ENCODE results near the gene EPHA6.
"Not testable (repeated sequence)": the region's sequence is repeated elsewhere in the genome, so short reads cannot be mapped to it uniquely, and the experiment has no call there.

The EPHA6 gene

GRCh38 chr3:97269202-97269601, 454.8 kb downstream of the EPHA6 start:
- DNase-seq (ENCODE audit: low read depth, low spot score), result peak; percentile 61

DNA sequence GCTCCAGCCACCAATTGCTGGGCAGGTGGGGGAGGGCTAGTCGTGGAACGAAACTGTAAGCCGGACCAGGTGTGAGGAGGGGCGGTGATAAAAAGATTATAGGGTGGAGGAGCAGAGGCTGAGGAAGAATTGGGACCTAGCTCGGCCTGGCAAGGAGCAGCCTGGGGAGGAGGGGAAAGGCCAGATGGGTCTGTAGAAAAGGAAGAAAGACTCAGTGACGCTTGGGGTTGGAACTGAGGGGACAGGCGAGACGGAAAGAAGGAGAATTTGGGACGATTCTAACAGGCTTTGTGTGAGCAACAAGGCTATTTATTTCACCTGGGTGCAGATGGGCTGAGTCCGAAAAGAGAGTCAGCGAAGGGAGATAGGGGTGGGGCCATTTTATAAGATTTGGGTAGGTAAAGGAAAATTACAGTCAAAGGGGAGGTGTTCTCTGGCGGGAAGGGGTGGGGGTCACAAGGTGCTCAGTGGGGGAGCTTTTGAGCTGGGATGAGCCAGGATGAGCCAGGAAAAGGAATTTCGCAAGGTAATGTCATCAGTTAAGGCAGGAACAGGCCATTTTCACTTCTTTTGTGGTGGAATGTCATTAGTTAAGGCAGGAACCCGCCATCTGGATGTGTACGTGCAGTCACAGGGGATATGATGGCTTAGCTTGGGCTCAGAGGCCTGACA, 462.6 kb downstream of the EPHA6 start:
- DNase-seq (ENCODE audit: low read depth, low spot score), result not testable (repeated sequence)

GRCh38 chr3:97277708-97278107, 463.3 kb downstream of the EPHA6 start:
- no peak for DNase-seq (ENCODE audit: low read depth, low spot score)

GRCh38 chr3:97278506-97278905, 464.1 kb downstream of the EPHA6 start:
- no peak for DNase-seq (ENCODE audit: low read depth, low spot score)

GRCh38 chr3:97291901-97292300, 477.5 kb downstream of the EPHA6 start:
- no peak for DNase-seq (ENCODE audit: low read depth, low spot score)

DNA sequence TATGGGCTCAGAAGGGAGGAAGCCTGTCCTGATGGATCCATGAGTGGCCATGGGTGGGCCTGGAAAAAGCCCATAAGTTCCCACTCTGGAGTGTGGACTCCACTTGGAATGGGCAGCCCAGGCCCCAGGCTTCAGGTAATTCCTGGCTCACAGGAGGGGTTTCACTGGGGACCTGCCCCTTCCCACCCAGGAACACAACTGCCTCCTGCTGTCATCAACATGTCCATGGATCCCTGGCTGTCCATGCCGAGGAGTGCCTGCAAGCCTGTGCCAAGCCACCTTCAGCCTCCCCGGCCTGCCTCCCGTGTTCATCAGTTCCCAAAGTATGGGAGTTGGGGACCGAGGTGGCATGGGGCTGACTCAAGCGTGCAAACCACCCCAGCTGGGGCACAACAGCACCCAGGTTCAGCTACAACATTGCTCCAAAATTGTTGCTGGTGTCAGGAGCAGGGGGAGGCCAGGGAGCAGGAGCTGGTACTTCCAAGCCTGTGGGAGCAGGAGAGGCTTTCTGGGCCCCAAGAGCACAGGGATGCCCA, 479.3 kb downstream of the EPHA6 start:
- DNase-seq (ENCODE audit: low read depth, low spot score), result no peak

DNA sequence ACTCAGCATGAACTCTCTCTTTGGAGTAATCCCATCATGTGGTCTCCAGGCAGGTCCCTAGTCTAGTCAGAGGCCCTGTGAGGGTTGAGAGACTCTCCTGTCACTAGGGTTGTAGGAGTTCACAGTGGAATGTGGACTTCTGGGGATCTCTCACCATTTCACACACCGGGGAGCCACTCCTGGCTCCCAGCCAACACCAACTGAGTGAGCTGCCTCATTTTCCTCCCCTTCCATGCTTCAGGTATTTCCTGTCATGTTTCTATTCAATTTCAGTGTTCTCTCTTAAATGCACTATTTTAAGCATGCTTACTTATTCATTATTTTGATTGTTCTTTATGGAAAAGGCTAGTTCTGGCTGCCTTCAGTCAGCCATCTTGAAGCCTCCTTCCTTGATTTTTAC, 482.6 kb downstream of the EPHA6 start:
- DNase-seq (ENCODE audit: low read depth, low spot score), result no peak

DNA sequence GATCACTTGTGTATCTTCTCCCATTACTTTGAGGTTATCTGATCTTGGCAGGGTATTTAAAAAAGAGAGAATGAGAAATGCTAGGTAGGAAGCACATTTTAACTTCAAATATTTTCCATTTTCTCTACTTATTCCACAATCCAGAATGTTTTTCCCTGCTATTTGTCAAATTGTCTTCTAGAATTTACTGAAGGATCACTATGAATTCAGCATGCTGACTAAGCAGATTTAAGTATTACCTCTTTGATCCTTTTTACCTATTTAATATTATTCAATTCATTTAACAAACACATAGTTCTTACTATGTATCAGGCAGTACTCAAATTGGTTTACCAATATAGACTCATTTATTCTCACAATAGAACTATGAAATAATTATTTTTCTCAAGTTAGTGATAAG, 486.7 kb downstream of the EPHA6 start:
- no peak for DNase-seq (ENCODE audit: low read depth, low spot score)

- no peak for DNase-seq (ENCODE audit: low read depth, low spot score)
These were observed 491.8 kb downstream of the EPHA6 start for GRCh38 chr3:97306226-97306625.

- DNase-seq (ENCODE audit: low read depth, low spot score), result no peak
These were observed 524.0 kb downstream of the EPHA6 start for GRCh38 chr3:97338375-97338774.

DNA sequence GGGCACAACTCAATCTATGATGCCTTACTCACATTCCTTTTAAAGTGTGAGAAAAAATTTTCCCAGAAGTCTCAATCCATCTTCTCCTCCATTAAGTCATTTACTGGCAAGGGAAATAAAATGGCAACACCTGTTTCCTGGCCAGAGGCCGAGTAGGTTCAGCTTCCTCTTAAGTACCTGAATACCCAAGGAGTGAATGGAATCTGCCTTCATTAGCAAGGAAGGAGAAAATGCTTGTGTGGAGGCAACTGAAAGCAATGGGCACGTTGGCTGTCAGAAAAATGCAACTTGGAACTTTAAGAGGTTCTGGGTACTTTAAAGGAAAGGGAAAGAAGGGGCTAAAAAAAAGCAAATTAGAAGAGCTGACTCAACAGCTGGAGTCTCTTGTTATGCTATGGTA, 526.5 kb downstream of the EPHA6 start:
- peak; percentile 40 for DNase-seq (ENCODE audit: low read depth, low spot score)

DNA sequence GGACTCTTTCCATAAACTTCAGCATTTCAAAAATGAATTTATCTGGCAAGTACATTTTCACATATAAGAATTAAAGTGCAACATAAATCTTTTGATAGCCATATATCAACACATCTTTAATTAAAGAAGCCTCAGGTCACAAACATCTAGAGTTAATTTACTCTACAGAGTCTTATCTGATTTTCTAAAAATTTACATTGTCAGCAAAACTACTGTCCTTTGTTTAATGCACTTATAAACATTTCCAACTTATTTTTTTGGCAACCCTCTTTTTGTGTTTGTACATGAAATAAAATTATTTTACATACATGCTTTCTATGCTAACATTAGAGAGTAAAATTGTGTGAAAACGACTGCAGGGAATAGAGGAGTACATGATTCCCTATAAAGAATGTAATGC, 533.4 kb downstream of the EPHA6 start:
- no peak for DNase-seq (ENCODE audit: low read depth, low spot score)

DNA sequence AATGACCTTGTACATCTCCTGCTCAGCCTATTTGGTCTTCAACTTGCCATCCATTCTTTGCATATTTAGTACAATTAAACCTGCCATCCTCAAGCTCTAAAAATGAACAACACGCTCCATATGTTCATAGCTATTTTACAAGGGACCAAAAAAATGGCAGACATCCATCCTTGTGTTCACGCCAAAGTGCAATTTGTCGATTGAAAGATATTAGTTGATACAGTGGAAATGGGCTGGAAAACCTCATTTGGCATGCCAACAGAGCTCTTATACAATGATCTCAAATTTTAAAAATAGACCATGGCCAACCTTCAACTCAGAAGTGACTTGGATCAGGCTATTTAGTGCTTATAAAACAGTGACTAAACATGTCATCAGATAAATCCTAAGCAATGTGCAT, 536.6 kb downstream of the EPHA6 start:
- no peak for DNase-seq (ENCODE audit: low read depth, low spot score)

DNA sequence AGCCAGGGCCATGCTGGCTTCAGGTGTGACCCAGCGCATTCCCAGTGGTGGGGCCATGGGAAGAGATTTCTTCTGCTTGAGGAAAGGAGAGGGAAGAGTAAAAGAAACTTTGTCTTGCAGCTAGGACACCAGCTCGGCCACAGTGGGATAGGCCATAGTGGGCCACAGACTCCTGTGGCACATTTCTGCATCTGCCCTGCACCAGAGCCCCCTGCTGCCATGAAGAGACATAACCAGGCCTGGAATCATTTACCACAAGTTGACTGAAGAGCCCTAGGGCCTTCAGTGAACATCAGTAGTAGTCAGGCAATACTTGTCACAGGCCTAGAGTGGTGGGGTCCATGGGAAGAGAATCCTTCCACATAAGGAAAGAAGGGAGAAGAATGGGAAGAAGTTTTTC, 538.8 kb downstream of the EPHA6 start:
- no peak for DNase-seq (ENCODE audit: low read depth, low spot score)

DNA sequence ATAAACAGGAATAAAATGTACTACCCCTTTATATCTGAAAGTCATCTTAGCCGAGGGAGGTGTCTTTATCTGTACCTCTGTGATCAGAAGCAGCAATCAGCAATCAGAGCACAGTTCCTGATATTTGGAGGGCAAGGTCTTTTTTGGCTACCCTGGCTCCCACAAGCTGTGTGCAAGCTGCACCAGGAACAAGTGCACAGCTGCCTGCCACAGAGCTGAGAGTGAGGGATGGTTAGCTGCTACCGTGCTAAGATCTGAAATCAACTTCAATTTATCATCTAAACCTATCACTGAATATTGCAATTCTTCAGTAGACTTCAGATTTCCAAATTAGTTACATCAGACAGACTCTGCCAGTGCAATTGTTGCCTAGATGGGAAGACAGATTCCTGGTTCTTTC, 545.6 kb downstream of the EPHA6 start:
- no peak for DNase-seq (ENCODE audit: low read depth, low spot score)

DNA sequence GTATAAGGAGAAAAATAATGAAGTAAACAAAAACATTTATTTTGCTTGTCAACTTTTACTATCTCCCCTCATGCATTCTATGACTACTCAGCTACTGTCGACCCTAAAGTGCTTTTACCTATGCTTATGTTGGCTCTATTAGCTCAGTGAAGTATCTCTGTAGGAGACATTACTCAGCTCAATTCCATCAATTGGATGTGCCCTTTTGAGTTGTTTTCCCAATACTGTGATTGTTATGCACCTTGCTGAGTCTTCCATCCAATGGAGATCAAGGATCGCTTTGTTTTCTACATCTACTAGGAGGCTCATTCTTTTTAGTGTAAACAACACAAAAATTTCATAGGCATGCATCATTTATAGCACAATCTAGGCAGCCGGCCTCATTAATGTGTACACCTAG, 546.4 kb downstream of the EPHA6 start:
- peak; percentile 3 for DNase-seq (ENCODE audit: low read depth, low spot score)

- DNase-seq (ENCODE audit: low read depth, low spot score), result no peak
These were observed 570.2 kb downstream of the EPHA6 start for GRCh38 chr3:97384583-97384982.

GRCh38 chr3:97388774-97389173, 574.4 kb downstream of the EPHA6 start:
- no peak for DNase-seq (ENCODE audit: low read depth, low spot score)

- DNase-seq (ENCODE audit: low read depth, low spot score), result no peak
These were observed 575.5 kb downstream of the EPHA6 start for GRCh38 chr3:97389936-97390335.

GRCh38 chr3:97391167-97391566, 576.8 kb downstream of the EPHA6 start:
- DNase-seq (ENCODE audit: low read depth, low spot score), result no peak

DNA sequence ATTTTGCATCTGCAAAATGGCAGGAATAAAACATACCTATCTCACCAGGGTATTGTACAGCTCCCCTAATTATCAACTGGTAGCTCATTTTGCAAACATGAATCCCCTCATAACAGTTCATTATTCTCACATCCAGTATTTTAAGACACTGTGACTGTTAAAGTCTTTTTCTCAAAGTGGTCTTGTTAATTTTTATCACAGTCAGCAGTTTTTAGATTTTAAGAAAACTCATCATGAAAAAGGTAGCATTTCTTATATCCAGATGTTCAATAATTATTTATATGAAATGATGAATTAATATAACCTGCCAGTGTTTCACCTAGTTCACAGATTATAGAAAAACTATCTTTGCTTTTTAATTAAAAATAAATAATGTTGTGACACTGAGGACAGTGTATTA, 595.2 kb downstream of the EPHA6 start:
- DNase-seq (ENCODE audit: low read depth, low spot score), result no peak

- DNase-seq (ENCODE audit: low read depth, low spot score), result no peak
These were observed 607.2 kb downstream of the EPHA6 start for GRCh38 chr3:97421565-97421964.

GRCh38 chr3:97425002-97425401, 610.6 kb downstream of the EPHA6 start:
- no peak for DNase-seq (ENCODE audit: low read depth, low spot score)

DNA sequence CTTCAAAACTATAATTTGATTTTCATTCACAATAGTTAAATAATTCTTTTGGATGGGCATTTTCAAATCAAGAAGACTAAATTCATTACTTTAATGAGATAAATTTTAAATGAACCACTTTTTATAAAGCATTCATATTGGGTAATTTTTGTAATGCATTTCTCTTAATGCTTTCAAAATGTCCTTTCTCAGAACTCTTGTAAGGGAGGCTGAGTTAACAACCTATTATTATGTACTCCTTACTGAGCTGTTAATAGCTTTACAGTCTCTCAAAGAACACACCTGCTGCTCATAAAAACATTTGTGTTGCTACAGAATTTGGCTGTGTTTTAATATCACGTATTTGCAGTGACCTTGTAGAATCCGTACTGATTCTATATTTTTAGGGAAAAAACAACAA, 616.2 kb downstream of the EPHA6 start:
- DNase-seq (ENCODE audit: low read depth, low spot score), result no peak
